SH-SY5Y (cell line): ENCODE measurements around the gene SPON1.

Experiments
- GATA2 ChIP-seq: IDR thresholded peaks from 2 replicates; pipeline ENCODE4 v1.6.1; 2011; ENCODE audit warnings: mild to moderate bottlenecking, low read depth, low read length
- GATA3 ChIP-seq: IDR thresholded peaks from 2 replicates; pipeline ENCODE4 v1.6.1; 2011; ENCODE audit warnings: low read depth, mild to moderate bottlenecking, low read length, moderate library complexity

GRCh38 chr11:14149683-14150082, 187.2 kb downstream of the SPON1 start:
- TF ChIP-seq GATA2 (no peak), GATA3 (no peak)
